Prostate gland (tissue), 2 donors: ENCODE results near the gene STRADB. TPM values are rescaled to one million over a fixed set of nuclear protein-coding genes. Genes with fewer than 3 reads are reported as not detected.

Experiments
- DNase-seq: peaks from one replicate; pipeline ENCODE4 v3.0.0-alpha.2; 2019; ENCODE audit warnings: low spot score
- H3K27ac ChIP-seq, 2 donors: fragments of 200-600 bp; sonication (generic); 2 replicates each; pipeline ENCODE4 v1.5.1; 2017 to 2019
- H3K27me3 ChIP-seq: fragments of 200-600 bp; sonication (generic); replicated peaks from 2 replicates; pipeline ENCODE4 v1.5.1; 2019; ENCODE audit not compliant: insufficient read depth
- H3K36me3 ChIP-seq, 2 donors: fragments of 200-600 bp; sonication (generic); 1 replicate in 1 of 2; 2 replicates in 1 of 2; pipeline versions ENCODE4 v1.5.1 to v1.8.1; 2017 to 2019
- H3K4me1 ChIP-seq: fragments of 200-600 bp; sonication (generic); replicated peaks from 2 replicates; pipeline ENCODE4 v1.5.1; 2019
- H3K4me3 ChIP-seq, 2 donors: fragments of 200-600 bp; sonication (generic); 2 replicates each; pipeline ENCODE4 v1.5.1; 2017 to 2019
- H3K9me3 ChIP-seq: fragments of 200-600 bp; sonication (generic); 2 replicates; pipeline ENCODE4 v1.5.1; 2017
- CTCF ChIP-seq, 4 experiments: fragments of 200-600 bp in 2 of 4; fragments of 450-650 bp in 2 of 4; sonication (generic) in 2 of 4; IDR thresholded peaks; 1 replicate in 3 of 4; 2 replicates in 1 of 4; pipeline ENCODE4 v1.5.1; 2016 to 2019; ENCODE audit warnings: antibody characterized with exemption in 4 of 4, mild to moderate bottlenecking in 2 of 4, moderate library complexity in 2 of 4
- POLR2A ChIP-seq: fragments of 450-650 bp; IDR thresholded peaks from one replicate; pipeline ENCODE4 v1.6.1; 2016; ENCODE audit warnings: antibody characterized with exemption, mild to moderate bottlenecking
- POLR2AphosphoS5 ChIP-seq: sonication (generic); formaldehyde crosslinking; IDR thresholded peaks from one replicate; pipeline ENCODE4 v1.6.1; 2017; ENCODE audit warnings: antibody characterized with exemption
- WGBS: methylation state at CpG from one replicate; pipeline ENCODE4 v1.1.5; 2018; 5-methylcytosine and 5-hydroxymethylcytosine counted together
- intact Hi-C: fragments of 100-400 bp; cut with DNase I; formaldehyde crosslinking; loops from one replicate; pipeline ENCODE4 v1.14.2; 2022
- total RNA-seq, 2 donors: library from RNA; depleted of rRNA; stranded (reverse); fragments of >200 nt; gene quantifications; one replicate each; pipeline ENCODE4 v1.1.0, GENCODE V29; 2016

The STRADB gene
- total RNA-seq, 2 donors from 2014 or later = 20.4 to 29.8 TPM

- H3K27me3 ChIP-seq = no peaks in the 10 kb centered on the region
- H3K4me3 ChIP-seq = no peak overlapping the region
- DNase-seq = no peak
- no peak overlapping the region for H3K27ac ChIP-seq
- TF ChIP-seq CTCF (IDR thresholded peaks at IDR 0.05) = no peak
- TF ChIP-seq POLR2AphosphoS5 = no peak
- no peak for TF ChIP-seq POLR2A
- H3K4me1 ChIP-seq = peaks cover 6% of the 10 kb centered on the region
- no peaks in the 10 kb centered on the region for H3K9me3 ChIP-seq
- no peaks in the 10 kb centered on the region for H3K36me3 ChIP-seq
- 42% methylated on average over 2 of the region's 2 CpGs for WGBS
- intact Hi-C loops = loop anchor here (5.0 kb wide), 2 partner anchors 39 to 54 kb away; partner anchors contain the start of genes STRADB and TRAK2
Observed at GRCh38 chr2:201413143-201413542, 38.4 kb upstream of the STRADB start.

- Histone ChIP-seq H3K27ac (no peak overlapping the region), H3K27me3 (no peaks in the 10 kb centered on the region), H3K4me1 (peaks cover 6% of the 10 kb centered on the region), H3K9me3 (no peaks in the 10 kb centered on the region), H3K4me3 (no peak overlapping the region), H3K36me3 (no peaks in the 10 kb centered on the region)
- TF ChIP-seq POLR2AphosphoS5 (no peak), CTCF (IDR thresholded peaks at IDR 0.05) (no peak), POLR2A (no peak)
- intact Hi-C loops = loop anchor here (5.0 kb wide), 2 partner anchors 39 to 54 kb away; partner anchors contain the start of genes STRADB and TRAK2
- WGBS = 61% methylated on average over 4 of the region's 4 CpGs
- DNase-seq = no peak
Observed at GRCh38 chr2:201413552-201413951, 38.0 kb upstream of the STRADB start.

GRCh38 chr2:201414099-201415023 is 37.2 kb upstream of the STRADB start:
- intact Hi-C loops = loop anchor here (5.0 kb wide), 2 partner anchors 38 to 53 kb away; partner anchors contain the start of genes STRADB and TRAK2
- DNase-seq = no peak
- Histone ChIP-seq H3K36me3 (no peaks in the 10 kb centered on the region), H3K27ac (no peak overlapping the region), H3K4me1 (peaks cover 6% of the 10 kb centered on the region), H3K4me3 (no peak overlapping the region), H3K27me3 (no peaks in the 10 kb centered on the region), H3K9me3 (no peaks in the 10 kb centered on the region)
- TF ChIP-seq POLR2A (no peak), POLR2AphosphoS5 (peak; percentile 50)
- WGBS = 20% methylated on average over 3 of the region's 3 CpGs

- DNase-seq = no peak
- Histone ChIP-seq H3K9me3 (no peaks in the 10 kb centered on the region), H3K4me3 (no peak overlapping the region), H3K4me1 (peaks cover 6% of the 10 kb centered on the region), H3K27ac (no peak overlapping the region), H3K36me3 (no peaks in the 10 kb centered on the region), H3K27me3 (no peaks in the 10 kb centered on the region)
- TF ChIP-seq POLR2A = no peak
- TF ChIP-seq POLR2AphosphoS5 = no peak
- no peak for TF ChIP-seq CTCF (IDR thresholded peaks at IDR 0.05)
- 48% methylated on average over 2 of the region's 2 CpGs for WGBS
- intact Hi-C loops = no loop called here
Observed at GRCh38 chr2:201415149-201415548, 36.4 kb upstream of the STRADB start.

- H3K9me3 ChIP-seq = no peaks in the 10 kb centered on the region
Observed at GRCh38 chr2:201419057-201419635, 32.4 kb upstream of the STRADB start.

More at GRCh38 chr2:201419057-201419635, 32.4 kb upstream of the STRADB start:
- WGBS = 27% methylated on average over 3 of the region's 3 CpGs
- no peak for DNase-seq
- Histone ChIP-seq H3K4me3 (no peak overlapping the region), H3K27me3 (no peaks in the 10 kb centered on the region), H3K36me3 (no peaks in the 10 kb centered on the region), H3K4me1 (peaks cover 9% of the 10 kb centered on the region), H3K27ac (no peak overlapping the region)
- TF ChIP-seq POLR2AphosphoS5 (peak; percentile 11), POLR2A (no peak), CTCF (IDR thresholded peaks at IDR 0.05) (peak in 2 of 4 experiments; percentile 5 to 37)
- intact Hi-C loops = no loop called here
